Stimulated activated CD4-positive, alpha-beta T cell treated with anti-CD3 and anti-CD28 coated beads, Interleukin-15, amount 100 ng/mL, for 48 hours (primary cell): ENCODE data around the gene RUNX1.

ENCODE experiments used
- DNase-seq, 2 donors: peaks; one replicate each; pipeline ENCODE4 v3.0.0-alpha.2; 2020; ENCODE audit warnings: low read depth in 2 of 2

RUNX1 gene

GRCh38 chr21:34992736-34993398 is 56.2 kb downstream of the RUNX1 start:
- no peak for DNase-seq

- no peak for DNase-seq
These were observed 56.9 kb downstream of the RUNX1 start for GRCh38 chr21:34992180-34992579.

GRCh38 chr21:34991366-34991957 is 57.6 kb downstream of the RUNX1 start:
- no peak for DNase-seq

GRCh38 chr21:34990842-34991241 is 58.3 kb downstream of the RUNX1 start:
- DNase-seq, result no peak

GRCh38 chr21:34989337-34990151 is 59.6 kb downstream of the RUNX1 start:
- peak; percentile 55 to 68 for DNase-seq

GRCh38 chr21:34988625-34989024 is 60.5 kb downstream of the RUNX1 start:
- no peak for DNase-seq

DNA sequence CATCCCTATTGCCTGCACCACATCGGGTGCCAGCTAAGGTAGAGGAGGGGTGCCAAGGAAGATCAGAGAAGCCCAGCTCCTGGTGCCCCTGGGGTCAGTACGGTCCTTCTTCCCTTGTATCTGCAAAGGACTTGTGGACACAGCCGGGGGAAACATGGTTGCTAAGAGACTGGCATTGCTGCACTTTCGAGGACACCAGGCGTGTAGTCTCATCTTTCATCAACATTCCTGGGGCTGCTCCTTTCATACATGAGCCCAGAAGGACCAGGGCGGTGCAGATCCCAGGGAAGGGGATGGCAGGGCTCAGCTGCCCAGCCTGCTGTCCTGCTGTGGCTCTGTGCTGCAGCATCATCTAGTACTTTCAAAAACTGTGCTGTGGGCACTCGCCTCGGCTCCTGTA is 61.0 kb downstream of the RUNX1 start:
- no peak for DNase-seq

- DNase-seq, result no peak
These were observed 61.5 kb downstream of the RUNX1 start for GRCh38 chr21:34987501-34988072.

DNA sequence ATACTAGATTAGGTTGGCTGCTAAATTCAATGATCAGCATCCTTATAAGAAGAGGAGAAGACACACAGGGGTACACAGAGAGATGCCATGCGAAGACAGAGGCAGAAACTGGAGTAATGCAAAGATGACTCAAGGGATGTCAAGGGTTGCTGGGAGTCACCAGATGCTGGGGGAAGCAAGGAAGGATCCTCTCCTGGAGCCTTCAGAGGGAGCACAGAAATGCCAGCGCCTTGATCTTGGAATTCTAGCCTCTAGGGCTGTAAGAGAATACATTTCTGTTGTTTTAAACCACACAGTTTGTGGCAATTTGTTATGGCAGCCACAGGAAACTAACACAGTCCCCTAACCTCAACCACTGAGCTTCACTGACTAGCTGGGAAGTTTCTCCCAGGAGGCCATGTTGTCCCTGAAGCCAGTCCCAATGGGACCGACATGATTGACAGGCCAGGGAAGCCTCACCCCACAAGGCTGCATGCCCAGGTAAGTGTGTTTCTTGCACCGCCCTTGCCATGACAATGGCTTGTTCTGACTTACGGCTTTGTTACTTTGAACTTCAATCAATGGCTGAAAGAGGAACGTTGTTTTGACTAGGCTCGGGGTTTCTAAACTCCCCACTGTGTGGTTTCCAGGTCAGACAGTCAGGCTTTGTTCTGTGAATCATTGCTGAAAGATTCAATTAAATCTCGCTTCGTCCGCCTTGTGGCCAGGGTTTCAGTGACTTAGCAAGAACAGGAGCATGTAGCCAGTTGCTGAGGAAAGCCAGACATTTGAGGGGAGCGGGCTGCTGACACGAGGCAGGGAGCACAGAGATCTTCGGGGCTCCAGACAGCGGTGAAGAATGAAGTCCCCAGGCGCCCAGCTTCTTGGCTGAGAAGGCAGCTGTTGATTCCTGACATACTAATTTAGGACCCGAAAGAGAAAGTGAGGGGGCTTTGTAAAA is 62.3 kb downstream of the RUNX1 start:
- DNase-seq, result peak; percentile 69 to 75

DNA sequence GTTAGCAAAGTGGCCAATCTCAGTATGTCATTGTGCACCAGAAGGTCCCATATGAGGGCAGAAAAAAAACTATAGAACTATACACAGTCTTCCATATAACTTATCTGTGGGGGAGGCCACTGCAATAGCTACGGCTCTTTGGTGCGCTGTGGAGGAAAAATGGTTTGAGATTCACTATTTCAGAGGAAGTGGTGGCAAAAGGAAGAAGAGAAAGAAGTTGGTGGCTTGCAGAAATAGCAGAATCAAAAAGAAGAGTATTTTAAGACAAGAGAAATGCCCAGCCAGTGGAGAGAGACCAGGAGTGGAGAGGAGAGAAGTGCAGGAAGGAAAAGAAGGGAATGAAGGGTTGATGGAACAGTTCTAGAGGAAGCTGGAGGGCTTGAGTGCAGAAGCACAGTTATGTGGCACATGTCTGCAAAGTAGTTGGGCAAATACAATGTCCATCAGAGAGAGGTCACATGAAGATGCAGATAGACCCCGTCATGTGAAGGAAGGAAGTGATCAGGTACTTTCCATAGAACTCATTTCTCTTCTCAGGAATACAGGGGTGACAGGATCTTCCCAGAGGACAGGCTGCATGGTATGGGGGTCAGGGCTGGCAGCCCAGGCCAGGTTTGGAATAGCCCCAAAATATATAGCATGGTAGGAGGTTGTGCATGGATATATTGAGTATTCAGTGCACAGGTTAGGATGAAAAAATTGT is 64.6 kb downstream of the RUNX1 start:
- no peak for DNase-seq

GRCh38 chr21:34983680-34984086 is 65.4 kb downstream of the RUNX1 start:
- peak; percentile 67 to 68 for DNase-seq

GRCh38 chr21:34981791-34982190 is 67.3 kb downstream of the RUNX1 start:
- DNase-seq, result no peak

GRCh38 chr21:34980423-34981115 is 68.5 kb downstream of the RUNX1 start:
- DNase-seq, result no peak

GRCh38 chr21:34979383-34979782 is 69.7 kb downstream of the RUNX1 start:
- no peak for DNase-seq

GRCh38 chr21:34977333-34977732 is 71.8 kb downstream of the RUNX1 start:
- DNase-seq, result no peak

DNA sequence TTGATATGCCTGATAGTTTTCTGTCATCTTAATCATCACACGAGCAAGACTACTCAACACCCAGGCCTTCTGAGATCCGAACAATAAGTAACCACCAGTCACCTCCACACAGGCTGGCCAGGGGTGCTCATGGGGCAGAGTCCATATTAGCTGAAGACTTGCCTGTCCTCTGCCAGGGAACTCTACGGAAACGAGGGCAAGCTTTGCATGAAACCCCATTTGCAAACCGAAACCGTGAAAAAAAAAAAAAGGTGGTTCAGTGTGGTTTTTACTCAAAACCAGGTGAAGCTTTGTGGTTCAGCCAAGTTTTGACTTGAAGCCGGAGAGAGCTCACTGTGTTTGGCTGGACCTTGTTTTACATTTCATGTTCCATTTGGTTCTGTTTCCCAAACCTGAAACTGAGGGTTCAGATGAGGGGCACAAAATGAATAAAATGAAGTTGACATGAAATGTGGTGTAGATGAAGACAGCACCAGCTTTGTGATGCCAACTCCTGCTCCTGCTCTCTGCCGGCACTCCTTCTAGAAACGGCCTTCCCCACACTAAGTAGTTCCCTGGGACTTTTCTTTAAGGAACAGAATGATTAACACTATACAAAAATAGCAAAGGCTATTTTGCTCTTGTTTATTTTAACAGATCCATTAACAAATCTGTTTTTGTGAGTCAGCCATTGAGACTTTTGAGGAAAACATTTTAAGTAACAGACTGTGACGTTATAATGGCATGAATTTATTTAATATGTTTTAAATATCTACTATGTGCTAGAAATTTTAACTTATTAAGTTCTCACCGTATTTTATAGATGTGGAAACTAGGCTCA is 74.7 kb downstream of the RUNX1 start:
- DNase-seq, result peak in 1 of 2 donors; percentile 37

GRCh38 chr21:34973685-34974084 is 75.4 kb downstream of the RUNX1 start:
- no peak for DNase-seq

DNA sequence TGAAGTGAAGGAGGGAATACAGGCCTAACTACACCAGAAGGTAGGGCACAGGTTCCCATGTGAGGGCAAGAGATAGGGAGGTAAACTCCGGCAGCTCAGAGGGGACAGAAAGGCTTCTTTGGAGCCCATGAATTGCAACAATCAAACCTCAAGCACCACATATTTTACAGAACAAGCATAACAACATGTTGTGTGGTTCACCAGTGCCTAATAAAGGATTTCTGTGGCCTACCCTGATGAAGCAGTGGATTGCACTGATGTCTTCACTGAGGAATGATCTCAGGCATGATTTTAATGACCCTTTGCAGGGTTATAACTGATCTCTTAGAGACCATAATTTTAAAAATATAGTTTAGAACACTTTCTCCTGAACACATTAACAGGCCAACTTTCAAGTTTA is 77.4 kb downstream of the RUNX1 start:
- no peak for DNase-seq

DNA sequence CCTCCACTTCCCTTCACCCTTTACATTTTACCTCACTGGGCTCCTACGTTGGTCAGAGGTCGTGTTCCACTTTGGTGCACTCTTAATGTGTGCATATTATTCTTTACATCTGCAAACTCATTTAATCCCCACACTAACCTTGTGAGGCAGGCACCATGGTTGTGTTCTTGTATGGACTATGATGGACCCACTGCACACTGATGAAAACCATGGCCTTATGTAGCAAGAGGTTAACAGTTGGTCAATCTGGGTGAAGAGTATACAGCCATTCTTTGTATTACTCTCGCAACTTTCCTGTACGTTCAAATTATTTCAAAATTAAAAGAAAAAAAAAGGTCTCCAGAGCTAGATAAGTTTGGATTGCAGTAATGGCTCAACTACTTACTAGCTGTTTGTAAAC is 78.5 kb downstream of the RUNX1 start:
- no peak for DNase-seq
